Measurements from ENCODE around the gene RAB7B. TPM values are rescaled to one million over a fixed set of nuclear protein-coding genes. Genes with fewer than 3 reads are reported as not detected.

The RAB7B gene
- total and polyA plus RNA-seq, 2 of the 4 experiments (the other 2 are of a cell fraction): 9.1 to 14.7 TPM

- dilution Hi-C loops (cut with HindIII; ENCODE audit: low sequenced_read_pairs, unreplicated experiment): no loop called here
- Histone ChIP-seq H3K79me1 (ENCODE audit: low read depth in 1 of 2, low read length in 2 of 2) (no peaks in the 10 kb centered on the region), H4K91ac (ENCODE audit: insufficient read depth, low read depth, low read length) (no peak within 1 kb of the TSS), H3K14ac (replicated peaks; ENCODE audit: low read depth, low read length) (no peak within 1 kb of the TSS), H3K4me3 (ENCODE audit: insufficient read depth, low read depth, low read length) (no peak within 1 kb of the TSS), H4K5ac (ENCODE audit: low read depth, low read length) (no peak within 1 kb of the TSS), H2BK15ac (ENCODE audit: low read depth, low read length) (no peak within 1 kb of the TSS), H2BK5ac (ENCODE audit: low read depth, low read length, poor library complexity, severe bottlenecking) (no peak within 1 kb of the TSS), H3K18ac (ENCODE audit: low read depth, low read length) (no peak within 1 kb of the TSS), H4K20me1 (ENCODE audit: insufficient read depth, low read length) (no peaks in the 10 kb centered on the region), H2AK9ac (replicated peaks; ENCODE audit: low read depth, low read length, poor library complexity) (no peak within 1 kb of the TSS), H4K8ac (ENCODE audit: low read depth in 2 of 2, low read length in 2 of 2) (no peak within 1 kb of the TSS), H3K9me3 (ENCODE audit: control insufficient read depth, insufficient read depth, low read length) (no peaks in the 10 kb centered on the region), H3K23ac (ENCODE audit: low read depth, low read length) (no peak within 1 kb of the TSS), H3K56ac (ENCODE audit: extremely low read depth, insufficient read depth, low read length) (no peak within 1 kb of the TSS), H3K4me1 (ENCODE audit: control insufficient read depth, insufficient read depth, low read length) (no peaks in the 10 kb centered on the region), H3K27ac (ENCODE audit: insufficient read depth, low read length) (no peak within 1 kb of the TSS), H3K9ac (ENCODE audit: low read depth, low read length) (no peak within 1 kb of the TSS), H2BK120ac (ENCODE audit: low read depth, low read length) (no peak within 1 kb of the TSS), H2AK5ac (ENCODE audit: low read depth, low read length) (no peak within 1 kb of the TSS), H3K4ac (ENCODE audit: low read depth, low read length) (no peak within 1 kb of the TSS), H2AFZ (replicated peaks; ENCODE audit: low read length, poor library complexity) (peak within 1 kb of the TSS; percentile 7), H3K4me2 (ENCODE audit: low read depth, low read length) (no peak within 1 kb of the TSS), H2BK20ac (ENCODE audit: low read depth, low read length) (no peak within 1 kb of the TSS), H3K36me3 (ENCODE audit: control insufficient read depth, insufficient read depth, low read length) (no peaks in the 10 kb centered on the region), H3K27me3 (ENCODE audit: control insufficient read depth, insufficient read depth, low read length) (peaks cover 72% of the 10 kb centered on the region), H3K9me1 (ENCODE audit: insufficient read depth, low read length) (no peaks in the 10 kb centered on the region)
- in situ Hi-C loops (cut with MboI; ENCODE audit: low sequenced_read_pairs): no loop called here
- intact Hi-C loops (cut with micrococcal nuclease): no loop called here
- ATAC-seq (ENCODE audit: low read depth) (no peak), DNase-seq (no peak)
- ChIA-PET CTCF (interaction anchor here (0.6 to 1.9 kb wide), 2 partner anchors 12 to 34 kb away, joined by 3 to 6 read pairs; no protein-coding TSS in a partner anchor), POLR2A (ENCODE audit: unreplicated experiment) (no interaction called here)
- no peak for TF ChIP-seq MXI1 (IDR thresholded peaks at IDR 0.05; ENCODE audit: borderline replicate concordance, low read depth, low read length)
- TF ChIP-seq RAD21 (IDR thresholded peaks at IDR 0.05; ENCODE audit: low read length): no peak
- no peak for TF ChIP-seq CEBPB (IDR thresholded peaks at IDR 0.05; ENCODE audit: low read depth, low read length)
- no peak for TF ChIP-seq ELK1 (IDR thresholded peaks at IDR 0.05; ENCODE audit: borderline replicate concordance, low read depth, low read length)
- TF ChIP-seq RFX5 (IDR thresholded peaks at IDR 0.05; ENCODE audit: low read depth, low read length): no peak
- TF ChIP-seq CHD1 (IDR thresholded peaks at IDR 0.05; ENCODE audit: low read depth, low read length): no peak
- TF ChIP-seq CTCF (conservative IDR thresholded peaks at IDR 0.05; ENCODE audit: low read depth, low read length): no peak
- no peak for TF ChIP-seq SMC3 (IDR thresholded peaks at IDR 0.05; ENCODE audit: low read depth, low read length)
- no peak for TF ChIP-seq NFE2L2 (IDR thresholded peaks at IDR 0.05; ENCODE audit: low read depth, low read length)
- 20% methylated on average over 1 of the region's 7 CpGs; no CpG with 5 or more reads in 1 of the 2 experiments for WGBS, 2 experiments (ENCODE audit: extremely low coverage in 2 of 2, insufficient read length in 1 of 2)
- BruUV-seq (replicated peaks): no TSS peak
These were observed 60.0 kb downstream of the RAB7B start, which contains the start of gene SLC26A9 for GRCh38 chr1:205943245-205943644. SLC26A9 (minus strand) TSS chr1:205943456; CDS start chr1:205935820, 7,636 bp downstream.

Data from IMR-90 (cell line).